SK-N-SH treated with all-trans-retinoic acid at 6 μM for 48 hours (cell line): ENCODE data around the gene RAP1GAP.

Experiments
- ARNTL ChIP-seq: fragments of 450-650 bp; formaldehyde crosslinking; IDR thresholded peaks from 2 replicates; pipeline ENCODE4 v1.5.0; 2020; ENCODE audit warnings: low read depth, mild to moderate bottlenecking, moderate library complexity, borderline replicate concordance
- GLIS3 ChIP-seq: fragments of 250-450 bp; sonication (Bioruptor Pico); IDR thresholded peaks from 2 replicates; pipeline ENCODE4 v1.5.0; 2020; ENCODE audit warnings: mild to moderate bottlenecking, moderate library complexity
- ZC3H10 ChIP-seq: fragments of 250-450 bp; sonication (Bioruptor Pico); IDR thresholded peaks from 2 replicates; pipeline ENCODE4 v1.5.1; 2021; ENCODE audit warnings: mild to moderate bottlenecking, moderate library complexity

DNA sequence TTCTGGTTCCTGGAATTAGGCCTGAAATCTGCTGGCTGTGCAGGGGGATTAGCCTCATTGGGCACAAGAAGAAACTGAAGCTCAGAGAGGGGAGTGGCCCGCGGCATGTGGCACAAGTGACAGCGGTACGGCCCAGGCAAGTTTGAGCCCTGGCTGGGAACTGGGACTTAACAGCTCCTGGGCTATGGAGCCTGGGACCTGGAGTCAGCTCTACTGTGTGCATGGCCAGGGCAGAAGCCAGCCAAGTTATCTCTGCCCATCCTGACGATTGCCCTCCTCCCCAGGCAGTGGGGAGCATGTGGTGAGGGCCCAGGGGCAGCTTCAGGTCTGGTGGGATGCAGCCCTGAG lies 98.7 kb downstream of the RAP1GAP start:
- TF ChIP-seq ARNTL (CRISPR knock-in tag) (no peak), ZC3H10 (CRISPR knock-in tag) (no peak), GLIS3 (CRISPR knock-in tag) (no peak)
